HT-29 (cell line): ENCODE results near the gene GNPTAB. TPM values are rescaled to one million over a fixed set of nuclear protein-coding genes. Genes with fewer than 3 reads are reported as not detected.
"Not testable (repeated sequence)": the region's sequence is repeated elsewhere in the genome, so short reads cannot be mapped to it uniquely, and the experiment has no call there.

ENCODE experiments used
- DNase-seq: peaks from one replicate; pipeline ENCODE4 v3.0.0-alpha.2; 2015; ENCODE audit warnings: low spot score
- total RNA-seq: library from RNA; depleted of rRNA; stranded (reverse); fragments of >200 nt; shearing (Covaris generic); gene quantifications from 2 replicates; pipeline ENCODE4 v1.2.3, GENCODE V29; 2014; rRNA removed

The GNPTAB gene
- 6.1 and 12.7 TPM in 2 replicates for total RNA-seq

DNA sequence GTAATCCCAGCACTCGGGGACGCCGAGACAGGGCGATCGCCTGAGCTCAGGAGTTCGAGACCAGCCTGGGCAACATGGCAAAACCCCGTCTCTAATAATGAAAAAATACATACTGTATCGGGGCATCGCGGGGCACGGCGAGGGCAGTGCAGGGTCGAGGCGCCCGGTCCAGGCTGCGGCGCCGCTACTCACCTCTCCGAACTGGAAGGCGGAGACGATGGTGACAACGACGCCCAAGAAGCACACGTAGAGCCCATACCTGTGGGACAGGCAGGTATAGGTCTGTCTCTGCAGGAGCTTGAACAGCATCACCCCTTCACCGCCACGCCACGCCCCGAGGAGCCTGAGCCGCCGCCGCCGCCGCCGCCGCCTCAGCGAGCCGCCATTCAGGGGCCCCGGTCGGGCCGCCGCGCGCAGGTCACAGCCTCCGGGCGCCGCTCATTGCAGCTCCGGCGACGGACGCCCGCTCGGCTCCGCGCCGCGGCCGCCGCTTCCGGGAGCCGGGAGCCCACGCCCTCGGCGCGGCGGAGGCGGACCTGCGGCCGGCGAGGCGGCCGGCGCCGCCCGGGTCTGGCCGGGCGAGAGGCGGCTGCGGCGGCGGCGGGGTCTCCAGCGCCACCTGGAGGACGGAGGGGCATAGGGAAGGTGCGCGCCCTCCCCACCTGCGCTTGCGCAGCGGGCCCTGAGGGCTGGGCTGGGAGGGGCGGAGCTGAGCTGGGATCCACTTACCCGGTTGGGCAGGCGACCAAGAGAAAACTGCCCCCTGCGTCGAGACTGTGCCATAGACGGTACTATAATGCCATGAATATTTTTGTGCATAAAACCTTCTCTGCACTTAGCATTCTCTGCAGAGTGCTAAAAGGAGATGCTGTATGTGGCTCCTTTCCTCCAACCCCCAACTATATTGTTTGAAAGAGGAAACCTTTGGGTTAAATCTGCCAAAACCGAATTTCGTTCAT lies at the start of gene GNPTAB:
Gene GNPTAB (minus strand): TSS at position 593 of the 959 bp plus-strand sequence. CDS start 284 bp downstream, at position 309.
- peak; percentile 87 for DNase-seq

DNA sequence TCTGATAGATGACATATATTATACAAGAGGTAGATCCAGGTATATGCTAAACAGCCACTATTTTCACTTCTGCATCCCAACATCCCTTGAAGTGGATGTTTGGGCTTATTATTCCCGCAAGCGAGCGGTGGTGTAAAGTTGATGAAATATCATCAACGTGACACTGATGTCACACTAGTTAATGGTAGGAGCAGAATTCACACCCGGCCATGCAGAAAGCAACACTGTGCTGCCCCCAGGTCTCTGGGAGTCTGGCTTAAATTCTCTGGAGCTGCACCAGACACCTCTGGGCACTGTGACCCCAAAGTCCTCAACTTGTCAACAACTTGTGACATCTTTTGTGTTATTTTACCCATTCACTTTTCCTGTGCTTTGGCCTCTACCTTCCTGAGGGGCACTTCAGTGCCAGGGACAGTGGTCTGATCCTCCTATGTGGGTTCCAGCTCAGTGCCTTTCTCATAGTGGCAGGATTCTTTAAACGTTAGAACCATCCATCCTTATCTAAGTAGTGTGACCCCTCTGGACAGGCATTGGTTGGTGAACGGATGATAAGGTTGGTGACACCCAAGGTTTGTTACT lies 47.6 kb upstream of the GNPTAB start:
- peak; percentile 11 for DNase-seq

DNA sequence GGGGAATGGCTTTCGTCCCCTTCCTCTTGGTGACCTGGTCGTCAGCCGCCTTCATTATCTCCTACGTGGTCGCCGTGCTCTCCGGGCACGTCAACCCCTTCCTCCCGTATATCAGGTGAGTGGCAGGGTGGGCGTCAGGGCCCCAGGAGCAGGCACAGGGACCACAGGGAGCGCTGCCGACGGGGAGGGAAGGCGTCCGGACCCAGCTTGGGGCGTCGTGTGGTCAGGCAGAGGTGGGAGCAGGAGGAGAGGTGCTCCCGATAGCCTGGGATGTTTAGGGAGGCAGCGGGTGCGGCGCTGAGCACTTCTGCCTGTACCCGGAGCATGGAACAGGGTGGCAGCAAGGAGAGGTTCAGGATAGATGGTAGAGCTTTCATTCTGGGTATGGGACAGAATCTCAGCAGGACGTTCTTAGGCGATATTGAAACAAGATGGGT lies 47.1 kb upstream of the GNPTAB start:
- no peak for DNase-seq

DNA sequence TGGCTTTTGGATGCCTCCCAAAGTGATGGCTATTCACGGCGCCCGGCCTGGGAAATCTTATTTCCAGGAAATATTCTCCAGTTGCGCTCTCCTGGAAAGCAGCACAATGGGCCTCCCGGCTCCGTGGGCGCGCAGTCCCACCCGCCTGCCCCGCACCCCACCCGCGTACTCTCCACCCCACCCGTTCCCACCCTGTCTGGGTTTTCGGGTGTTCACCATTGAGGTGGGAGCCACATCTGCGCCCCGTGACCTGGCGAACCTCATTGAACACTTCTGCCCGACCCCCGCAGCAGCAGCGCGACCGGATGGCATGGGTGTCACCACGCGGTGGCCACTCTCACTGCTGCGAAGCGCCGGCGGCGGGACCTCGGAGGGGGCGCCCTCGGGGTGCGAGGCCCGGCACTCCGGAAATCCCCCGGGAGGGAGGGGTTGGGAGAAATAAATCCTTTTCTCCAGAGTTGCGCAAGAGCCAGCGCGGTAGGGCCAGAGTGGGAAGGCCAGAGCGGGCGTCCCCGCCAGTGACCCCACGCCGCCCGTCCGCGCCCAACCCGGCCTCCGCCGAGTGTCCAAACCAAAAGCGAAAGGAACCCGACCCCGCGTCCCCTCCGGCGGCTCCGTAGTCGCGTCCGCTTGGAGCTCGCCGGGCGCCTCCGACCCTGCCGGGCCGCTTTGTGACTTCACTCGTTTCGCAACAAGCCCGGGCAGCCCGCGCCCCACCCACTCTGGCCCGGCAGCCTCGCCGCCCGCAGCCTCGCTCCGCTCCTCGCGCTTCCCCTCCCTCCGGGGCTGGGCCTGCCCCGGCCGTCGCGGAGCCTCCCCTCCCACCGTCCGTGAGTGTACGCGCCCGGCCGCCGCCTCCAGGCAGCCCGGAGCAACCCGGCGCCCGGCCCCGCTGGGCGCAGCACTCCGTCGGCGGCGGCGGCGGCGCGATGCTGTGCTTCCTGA lies 46.4 kb upstream of the GNPTAB start, which contains the start of gene DRAM1:
Gene DRAM1 (plus strand): TSS at position 720 of the 945 bp plus-strand sequence. CDS start 210 bp downstream, at position 930.
- DNase-seq = peak; percentile 76

DNA sequence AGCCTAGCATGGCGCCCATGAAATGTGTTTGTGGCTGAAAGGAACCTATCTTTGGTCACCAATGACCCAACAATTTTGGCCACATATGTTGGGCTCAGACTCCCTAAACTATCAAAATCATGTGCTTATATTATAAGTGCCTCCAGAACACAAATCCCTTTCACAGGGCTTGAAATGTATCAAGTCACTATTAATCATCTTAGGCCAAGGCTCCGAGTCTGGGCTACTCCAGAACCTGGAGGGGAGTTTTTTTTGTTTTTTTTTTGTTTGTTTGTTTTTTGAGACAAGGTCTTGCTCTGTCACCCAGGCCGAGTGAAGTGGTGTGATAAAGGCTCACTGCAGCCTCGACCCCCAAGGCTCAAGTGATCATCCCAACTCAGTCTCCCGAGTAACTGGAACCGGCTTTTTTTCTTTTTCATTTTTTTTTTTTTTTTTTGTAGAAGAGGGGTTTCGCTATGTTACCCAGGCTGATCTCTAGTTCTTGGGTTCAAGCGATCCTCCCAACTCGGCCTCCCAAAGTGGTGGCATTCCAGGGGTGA lies 45.6 kb upstream of the GNPTAB start:
- no peak for DNase-seq

DNA sequence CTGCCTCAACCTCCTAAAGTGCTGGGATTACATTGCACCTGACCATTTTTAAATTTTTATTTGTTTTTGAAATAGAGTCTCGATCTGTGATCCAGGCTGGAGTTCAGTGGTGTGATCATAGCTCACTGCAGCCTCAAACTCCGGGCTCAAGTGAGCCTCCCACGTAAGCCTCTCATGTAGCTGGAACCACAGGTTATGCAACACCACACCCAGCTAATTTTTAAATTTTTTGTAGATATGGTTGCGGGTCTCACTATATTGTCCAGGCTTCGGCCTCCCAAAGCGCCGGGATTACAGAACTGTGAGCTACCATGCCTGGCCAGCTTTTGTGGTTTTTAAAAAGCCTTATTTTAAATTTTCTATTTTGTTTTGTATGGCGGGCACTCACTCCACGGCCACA lies 44.4 kb upstream of the GNPTAB start:
- DNase-seq = no peak

DNA sequence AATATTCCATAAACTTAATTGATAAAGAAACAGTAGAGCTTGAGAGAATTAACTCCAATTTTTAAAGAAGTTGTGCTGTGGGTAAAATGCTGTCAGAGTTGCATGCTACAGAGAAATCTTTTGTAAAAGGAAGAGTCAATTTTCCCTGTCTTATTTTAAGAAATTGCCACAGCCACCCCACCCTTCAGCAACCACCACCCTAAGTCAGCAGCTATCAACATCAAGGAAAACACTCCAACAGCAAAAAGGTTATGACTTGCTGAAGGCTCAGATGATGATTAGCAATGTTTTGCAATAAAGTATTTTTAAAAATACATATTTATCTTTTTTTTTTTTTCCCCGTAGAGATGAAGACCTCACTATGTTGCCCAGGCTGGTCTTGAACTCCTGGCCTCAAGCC lies 40.2 kb upstream of the GNPTAB start:
- no peak for DNase-seq

DNA sequence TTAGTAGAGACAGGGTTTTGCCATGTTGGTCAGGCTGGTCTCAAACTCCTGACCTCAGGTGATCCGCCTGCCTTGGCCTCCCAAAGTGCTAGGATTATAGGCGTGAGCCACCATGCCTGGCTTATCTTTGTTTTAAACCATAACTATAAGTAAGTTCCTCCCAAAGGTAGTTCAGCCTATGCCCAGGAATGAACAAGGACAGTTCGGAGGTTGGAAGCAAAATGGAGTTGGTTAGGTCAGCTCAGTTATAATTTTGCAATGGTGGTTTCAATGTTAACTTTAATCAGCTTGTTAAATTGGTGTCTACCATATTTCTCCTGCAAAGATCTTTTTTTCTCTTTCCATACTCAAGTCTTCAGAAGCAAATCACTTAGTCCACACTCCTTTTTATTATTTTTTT lies 36.9 kb upstream of the GNPTAB start:
- not testable (repeated sequence) for DNase-seq

DNA sequence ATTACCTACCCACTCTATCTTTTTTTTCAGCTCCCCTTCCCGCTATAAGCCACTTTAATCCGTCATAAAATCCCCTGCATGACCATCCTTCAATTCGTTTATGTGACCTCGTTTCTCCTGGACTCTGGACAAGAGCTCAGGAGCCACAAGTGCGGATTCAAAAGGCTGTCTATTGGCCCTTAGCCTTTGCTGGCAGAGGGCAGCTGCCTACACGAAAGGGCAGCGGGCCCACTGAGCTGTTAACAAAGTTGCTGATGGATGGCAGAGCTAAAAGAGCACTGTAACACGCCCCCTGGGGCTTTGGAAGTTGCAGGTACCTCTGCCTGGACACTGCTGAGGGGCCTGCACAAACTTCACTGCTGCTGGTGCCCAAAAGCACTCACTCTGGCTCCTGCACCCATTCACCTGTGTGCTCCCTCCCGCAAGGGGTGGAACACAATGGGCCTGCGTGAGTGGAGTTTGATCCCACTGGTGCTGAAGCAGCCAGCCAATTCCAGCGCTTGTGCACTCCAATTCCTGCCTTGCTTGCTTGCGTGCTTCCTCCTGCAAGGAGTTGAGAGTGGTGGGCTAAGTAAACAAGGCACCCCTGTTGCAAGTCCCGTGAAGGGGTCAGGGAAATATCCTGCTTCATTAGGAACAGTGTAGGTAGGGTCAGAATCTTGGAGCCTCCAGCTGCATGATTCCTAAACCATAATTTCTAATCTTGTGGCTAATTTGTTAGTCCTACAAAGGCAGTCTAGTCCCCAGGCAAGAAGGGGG lies 36.0 kb upstream of the GNPTAB start:
- no peak for DNase-seq

DNA sequence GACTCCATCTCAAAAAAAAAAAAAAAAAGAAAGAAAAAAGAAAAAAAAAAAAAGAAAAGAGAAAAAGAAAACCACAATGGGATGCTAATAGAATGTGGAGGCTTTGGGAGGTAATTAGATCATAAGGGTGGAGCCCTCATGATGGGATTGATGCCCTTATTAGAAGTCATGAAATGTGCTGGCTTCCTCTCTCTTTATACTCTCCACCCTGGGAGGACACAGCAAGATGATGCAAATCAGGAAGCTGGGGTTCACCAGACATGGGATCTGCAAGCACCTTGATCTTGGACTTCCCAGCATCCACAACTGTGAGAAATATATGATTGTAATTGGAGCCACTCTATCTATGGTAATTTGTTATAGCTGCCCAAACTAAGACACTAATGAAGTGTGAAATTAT lies 33.2 kb upstream of the GNPTAB start:
- no peak for DNase-seq

DNA sequence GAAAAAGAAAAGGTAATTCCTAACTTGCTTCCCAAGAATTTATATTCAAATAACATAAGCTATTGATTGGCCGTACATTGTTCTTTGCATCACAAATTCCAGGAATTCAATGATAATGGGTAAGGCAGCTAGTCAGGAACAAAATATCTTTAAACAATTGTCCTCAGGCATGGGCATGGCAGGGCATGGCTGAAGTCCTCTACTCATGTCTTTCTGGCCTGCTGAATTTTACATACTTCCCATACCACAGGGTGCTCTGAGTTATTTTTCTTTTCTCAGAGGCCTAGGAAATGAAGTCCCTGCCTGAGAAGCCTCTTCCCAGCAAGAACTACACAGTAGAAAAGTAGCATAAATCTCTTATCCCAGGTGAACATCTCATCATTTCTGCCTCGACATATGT lies 31.5 kb upstream of the GNPTAB start:
- DNase-seq = no peak

DNA sequence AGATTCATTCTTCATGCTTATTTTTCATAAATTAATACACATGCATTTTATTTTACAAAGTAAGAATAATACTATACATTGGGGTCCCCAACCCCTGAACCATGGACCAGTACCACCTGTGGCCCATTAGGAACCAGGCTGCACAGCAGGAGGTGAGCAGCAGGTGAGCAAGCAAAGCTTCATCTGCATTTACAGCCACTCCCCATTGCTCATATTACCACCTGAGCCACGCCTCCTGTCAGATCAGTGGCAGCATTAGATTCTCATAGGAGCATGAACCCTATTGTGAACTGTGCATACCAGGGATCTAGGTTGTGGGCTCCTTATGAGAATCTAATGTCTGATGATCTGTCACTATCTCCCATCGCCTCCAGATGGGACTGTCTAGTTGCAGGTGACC lies 30.9 kb upstream of the GNPTAB start:
- not testable (repeated sequence) for DNase-seq

DNA sequence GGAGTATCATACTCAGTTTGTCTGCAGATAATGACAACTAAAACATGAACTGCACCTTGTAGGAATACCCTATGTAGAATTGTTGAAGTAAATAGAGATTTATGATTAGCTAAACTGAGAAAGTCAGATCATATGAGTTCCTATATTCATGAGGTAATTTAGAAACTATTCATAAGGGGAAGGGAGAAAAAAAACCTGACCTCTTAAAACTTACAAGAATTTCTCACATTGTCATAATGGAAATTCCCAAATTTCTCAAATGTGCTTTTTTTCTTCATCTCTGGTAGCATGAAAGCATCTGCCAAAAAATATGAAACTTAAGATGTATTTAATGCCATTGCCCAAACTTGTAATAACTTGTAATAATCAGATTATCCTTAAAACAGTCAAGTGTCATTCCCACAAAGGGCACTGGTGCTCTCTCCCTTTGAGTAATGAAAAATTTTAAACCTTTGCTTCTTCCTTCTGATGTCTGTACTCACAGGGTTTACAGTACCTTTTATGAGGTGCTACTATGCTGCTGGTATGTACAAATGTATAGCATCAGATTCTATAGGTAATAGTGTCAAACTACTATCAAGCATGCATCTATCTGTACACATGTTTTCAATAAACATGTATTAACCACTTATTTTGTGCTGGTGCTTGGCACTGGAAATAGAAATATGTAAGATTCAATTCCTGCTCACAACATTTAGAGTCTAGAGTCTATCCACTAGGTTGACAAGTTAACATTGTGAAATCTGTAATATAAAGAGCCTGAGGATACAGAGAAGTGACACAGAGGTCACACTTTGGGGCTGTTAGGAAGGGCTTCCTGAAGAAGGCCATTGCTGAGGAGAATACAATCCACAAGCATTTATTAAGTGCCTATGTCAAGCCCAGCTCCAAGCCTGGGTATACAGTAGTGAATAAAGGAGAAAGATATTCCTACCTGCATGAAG lies 29.2 kb upstream of the GNPTAB start:
- DNase-seq = no peak

DNA sequence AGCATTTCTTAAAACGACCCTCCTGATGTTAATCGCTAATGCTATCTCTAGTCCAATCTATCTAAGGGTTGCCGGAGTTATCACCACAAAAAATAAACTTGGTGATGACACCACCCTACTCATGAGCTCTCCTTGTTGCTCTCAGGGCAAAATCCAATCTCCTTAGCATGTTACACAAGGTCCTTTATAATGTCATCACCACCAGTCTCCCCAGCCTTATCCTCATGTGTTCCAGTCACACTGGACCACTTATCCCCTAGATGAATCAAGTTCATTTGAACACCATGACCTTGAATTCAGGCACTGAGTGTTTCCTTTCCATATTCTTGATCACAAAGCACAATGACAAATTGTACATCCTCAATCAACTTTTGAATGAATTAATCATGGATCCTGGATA lies 27.6 kb upstream of the GNPTAB start:
- DNase-seq = no peak

DNA sequence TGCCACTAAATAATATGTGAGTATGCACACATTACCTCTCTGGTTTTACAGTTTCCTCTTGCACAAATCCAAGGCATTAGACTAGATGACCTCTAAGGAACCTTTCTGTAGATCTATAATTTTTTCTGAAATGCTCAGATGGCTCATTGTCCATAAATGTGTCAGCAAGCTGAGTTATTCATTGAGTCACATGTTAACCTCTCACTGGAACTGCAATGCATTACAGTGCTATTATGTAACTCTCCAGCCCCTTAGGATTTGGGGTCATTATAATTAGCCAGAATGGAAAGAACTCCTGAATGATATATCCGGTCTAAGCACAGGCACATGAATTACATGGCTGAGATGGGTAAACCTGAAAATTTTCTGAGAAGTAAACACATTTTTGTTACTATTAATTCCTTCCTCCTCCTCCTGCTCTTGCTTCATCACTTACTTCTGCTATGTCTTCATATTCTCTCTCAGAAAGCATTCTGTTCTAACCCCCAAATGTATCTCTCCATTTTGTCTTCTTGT lies 26.3 kb upstream of the GNPTAB start:
- no peak for DNase-seq

DNA sequence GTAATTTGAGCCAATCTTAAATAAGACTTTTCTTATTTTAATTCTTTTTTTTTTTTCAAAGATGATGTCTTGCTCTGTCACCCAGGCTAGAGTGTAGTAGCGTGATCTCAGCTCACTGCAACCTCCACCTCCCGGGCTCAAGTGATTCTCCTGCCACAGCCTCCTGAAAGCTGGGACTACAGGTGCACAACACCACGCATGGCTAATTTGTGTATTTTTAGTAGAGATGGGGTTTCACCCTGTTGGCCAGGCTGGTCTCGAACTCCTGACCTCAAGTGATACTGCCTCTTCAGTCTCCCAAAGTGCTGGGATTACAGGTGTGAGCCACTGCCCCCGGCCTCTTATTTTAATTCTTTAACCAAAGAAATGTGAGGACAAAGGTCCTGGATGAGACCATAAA lies 25.9 kb upstream of the GNPTAB start:
- not testable (repeated sequence) for DNase-seq

DNA sequence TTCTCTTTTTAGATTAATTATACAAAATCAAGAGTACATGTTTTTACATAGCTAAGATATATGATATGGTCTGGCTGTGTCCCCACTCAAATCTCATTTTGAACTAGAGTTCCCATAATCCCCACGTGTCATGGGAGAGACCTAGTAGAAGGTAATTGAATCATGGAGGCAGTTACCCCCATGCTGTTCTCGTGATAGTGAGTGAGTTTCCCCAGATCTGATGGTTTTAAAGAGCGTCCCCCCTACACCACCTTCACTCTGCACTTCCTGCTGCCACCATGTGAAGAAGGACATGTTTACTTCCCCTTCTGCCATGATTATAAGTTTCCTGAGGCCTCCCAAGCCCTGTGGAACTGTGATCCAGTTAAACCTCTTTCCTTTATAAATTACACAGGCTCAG lies 25.2 kb upstream of the GNPTAB start:
- no peak for DNase-seq

DNA sequence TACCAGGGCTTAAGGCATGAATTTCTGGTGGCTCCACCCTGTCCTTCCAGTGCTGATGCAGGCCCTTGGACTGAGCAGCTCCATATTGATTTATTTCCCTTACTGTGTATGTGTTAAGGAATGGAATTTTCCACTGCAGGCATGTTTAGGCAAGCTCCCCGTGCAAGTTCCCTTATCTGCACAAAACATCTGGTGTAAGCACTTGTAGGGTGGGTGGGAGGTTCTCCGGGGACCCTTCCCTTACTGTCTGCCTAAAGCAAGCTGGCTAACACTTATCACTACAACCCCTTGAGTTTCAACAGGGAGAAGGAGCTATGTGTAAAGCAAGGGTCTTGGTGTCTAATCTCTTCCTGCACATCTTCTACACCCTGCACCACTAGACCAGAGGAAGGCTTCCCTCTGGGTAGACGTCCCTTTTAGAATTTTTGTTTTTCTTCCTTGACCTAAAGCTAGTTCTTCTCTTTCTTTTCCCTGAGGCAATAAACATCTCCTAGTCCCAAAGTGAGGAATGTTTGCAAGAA lies 24.7 kb upstream of the GNPTAB start:
- no peak for DNase-seq

DNA sequence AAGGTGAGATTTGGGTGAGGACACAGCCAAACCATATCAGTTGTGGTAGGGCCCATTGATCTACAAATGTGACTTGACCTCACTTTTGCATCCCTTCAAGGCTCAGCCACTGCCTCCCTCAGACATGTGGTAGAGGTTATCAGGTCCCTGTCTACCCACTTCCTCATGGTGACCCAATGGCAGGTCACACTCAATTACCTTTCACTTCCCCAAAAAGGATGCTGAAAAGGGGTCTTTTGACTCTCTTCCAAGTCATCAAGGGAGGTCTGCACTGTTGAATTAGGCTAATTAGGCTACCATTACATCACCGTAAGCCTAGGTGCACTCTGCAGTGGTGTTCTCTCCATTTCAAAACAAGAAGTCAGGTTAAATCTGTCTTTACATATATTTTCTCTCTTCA lies 24.0 kb upstream of the GNPTAB start:
- no peak for DNase-seq
